AG09309 (cell line): Measurements from ENCODE around the gene MYF5.

Experiments used
- DNase-seq: peaks from one replicate; pipeline ENCODE4 v3.0.0-alpha.2; 2010; ENCODE audit warnings: low read depth
- H3K4me3 ChIP-seq: 2 replicates; pipeline ENCODE4 v1.5.1; 2011; ENCODE audit warnings: mild to moderate bottlenecking, low read depth, low read length, moderate library complexity; ENCODE audit not compliant: control insufficient read depth
- CTCF ChIP-seq: IDR thresholded peaks from 2 replicates; pipeline ENCODE4 v1.5.1; 2011; ENCODE audit warnings: mild to moderate bottlenecking, low read depth, low read length, inconsistent platforms; ENCODE audit not compliant: insufficient read depth, control insufficient read depth; ENCODE audit errors: missing control alignments

The MYF5 gene

GRCh38 chr12:80707830-80708258 is 8.9 kb upstream of the MYF5 start:
- DNase-seq: no peak
- H3K4me3 ChIP-seq: no peak overlapping the region
- no peak for TF ChIP-seq CTCF

- peak overlapping the region; percentile 9 for H3K4me3 ChIP-seq
- no peak for DNase-seq
- TF ChIP-seq CTCF: no peak
These were observed 8.3 kb upstream of the MYF5 start for GRCh38 chr12:80708259-80708974.

GRCh38 chr12:80708975-80709328 is 7.8 kb upstream of the MYF5 start:
- DNase-seq: no peak
- peak overlapping the region; percentile 9 for H3K4me3 ChIP-seq
- no peak for TF ChIP-seq CTCF

- DNase-seq: no peak
- TF ChIP-seq CTCF: peak; percentile 40
- no peak overlapping the region for H3K4me3 ChIP-seq
These were observed 6.6 kb upstream of the MYF5 start for GRCh38 chr12:80709811-80710726.

GRCh38 chr12:80710727-80711449 is 5.8 kb upstream of the MYF5 start:
- DNase-seq: no peak
- no peak overlapping the region for H3K4me3 ChIP-seq
- no peak for TF ChIP-seq CTCF

GRCh38 chr12:80711866-80712265 is 4.8 kb upstream of the MYF5 start:
- DNase-seq: no peak
- H3K4me3 ChIP-seq: no peak overlapping the region
- no peak for TF ChIP-seq CTCF
